GM19099 (cell line): Measurements from ENCODE around the gene RBM42.

Experiments used
- POLR2A ChIP-seq: IDR thresholded peaks from 3 replicates; pipeline ENCODE4 v1.6.1; 2011; ENCODE audit warnings: low read depth; ENCODE audit not compliant: insufficient read length; ENCODE audit errors: extremely low read depth

Gene RBM42

GRCh38 chr19:35666251-35666913, 37.5 kb downstream of the RBM42 start, which contains the start of gene UPK1A:
UPK1A (plus strand) TSS chr19:35666517; CDS start chr19:35666813, 296 bp downstream.
- TF ChIP-seq POLR2A, result no peak

- no peak for TF ChIP-seq POLR2A
Measured at GRCh38 chr19:35669566-35669965, 40.7 kb downstream of the RBM42 start.

- no peak for TF ChIP-seq POLR2A
Measured at GRCh38 chr19:35669974-35670373, 41.1 kb downstream of the RBM42 start.

GRCh38 chr19:35670686-35671085, 41.9 kb downstream of the RBM42 start:
- no peak for TF ChIP-seq POLR2A

GRCh38 chr19:35671818-35672217, 43.0 kb downstream of the RBM42 start:
- TF ChIP-seq POLR2A, result no peak

GRCh38 chr19:35673121-35673804, 44.4 kb downstream of the RBM42 start:
- TF ChIP-seq POLR2A, result no peak

- no peak for TF ChIP-seq POLR2A
Measured at GRCh38 chr19:35675589-35676140, 46.8 kb downstream of the RBM42 start.
